ENCODE measurements around the gene TRAPPC8.

- TF ChIP-seq POLR2A (IDR thresholded peaks at IDR 0.05) (no peak), CTCF (IDR thresholded peaks at IDR 0.05) (no peak)
Measured at GRCh38 chr18:31863103-31863502, 79.8 kb downstream of the TRAPPC8 start.

Data from lower leg skin (tissue), 3 donors.